Measurements from ENCODE around the gene KRR1.

- TF ChIP-seq CTCF (IDR thresholded peaks at IDR 0.05; ENCODE audit: insufficient read depth, low read length, poor library complexity, severe bottlenecking) (no peak), EZH2phosphoT487 (conservative IDR thresholded peaks at IDR 0.05; ENCODE audit: low read length) (no peak)
Observed at GRCh38 chr12:75528692-75529091, 17.3 kb upstream of the KRR1 start.

Data from SU-DHL-6 (cell line).